Gastroesophageal sphincter (tissue), 4 donors: Measurements from ENCODE around the gene AIFM3. TPM values are rescaled to one million over a fixed set of nuclear protein-coding genes. Genes with fewer than 3 reads are reported as not detected.
"Not testable (repeated sequence)": the region's sequence is repeated elsewhere in the genome, so short reads cannot be mapped to it uniquely, and the experiment has no call there.

Experiments
- ATAC-seq: fragments of 150-250 bp; one replicate; pipeline ENCODE4 v1.9.1; 2016; ENCODE audit warnings: mild to moderate bottlenecking, moderate library complexity
- H3K27ac ChIP-seq, 4 donors: fragments of 200-600 bp; sonication (generic) in 3 of 4; 1 replicate in 3 of 4; 2 replicates in 1 of 4; pipeline ENCODE4 v1.5.1; 2016 to 2019
- H3K27me3 ChIP-seq: fragments of 200-600 bp; sonication (generic); one replicate; pipeline ENCODE4 v1.5.1; 2019
- H3K36me3 ChIP-seq, 2 donors: fragments of 200-600 bp; sonication (generic); one replicate each; pipeline ENCODE4 v1.5.1; 2019; ENCODE audit warnings: control low read depth in 1 of 2
- H3K4me1 ChIP-seq, 3 donors: fragments of 200-600 bp; sonication (generic); 1 replicate in 2 of 3; 2 replicates in 1 of 3; pipeline ENCODE4 v1.5.1; 2016 to 2019; ENCODE audit warnings: control low read depth in 2 of 3
- H3K4me3 ChIP-seq, 2 donors: fragments of 200-600 bp; sonication (generic); one replicate each; pipeline ENCODE4 v1.5.1; 2019; ENCODE audit warnings: mild to moderate bottlenecking in 1 of 2, moderate library complexity in 1 of 2
- H3K9me3 ChIP-seq, 3 donors: fragments of 200-600 bp; sonication (generic); one replicate each; pipeline ENCODE4 v1.5.1; 2017 to 2019; ENCODE audit warnings: control low read depth in 2 of 3
- EP300 ChIP-seq: sonication (generic); formaldehyde crosslinking; IDR thresholded peaks from one replicate; pipeline ENCODE4 v1.6.1; 2017; ENCODE audit warnings: antibody characterized with exemption, mild to moderate bottlenecking
- POLR2A ChIP-seq, 2 donors: fragments of 450-650 bp; IDR thresholded peaks; one replicate each; pipeline ENCODE4 v1.6.1; 2017; ENCODE audit warnings: antibody characterized with exemption in 2 of 2, mild to moderate bottlenecking in 2 of 2, moderate library complexity in 1 of 2
- POLR2AphosphoS5 ChIP-seq: sonication (generic); formaldehyde crosslinking; IDR thresholded peaks from one replicate; pipeline ENCODE4 v1.6.1; 2017; ENCODE audit warnings: antibody characterized with exemption
- whole genome bisulfite sequencing, 2 donors: methylation state at CpG; one replicate each; pipeline ENCODE4 v1.1.5; 2018; ENCODE audit warnings: low coverage in 1 of 2; 5-methylcytosine and 5-hydroxymethylcytosine counted together
- total RNA-seq, 4 donors: library from RNA; depleted of rRNA; stranded (reverse); fragments of >200 nt; gene quantifications; one replicate each; pipeline ENCODE4 v1.1.0, GENCODE V29; 2016
- TF ChIP-seq, protein P1 (sequence below), 4 experiments: fragments of 200-600 bp in 2 of 4; fragments of 450-650 bp in 2 of 4; sonication (generic) in 1 of 4; IDR thresholded peaks; one replicate each; pipeline ENCODE4 v1.5.1; 2017 to 2019; ENCODE audit warnings: antibody characterized with exemption in 4 of 4, mild to moderate bottlenecking in 2 of 4, moderate library complexity in 2 of 4

The AIFM3 gene
- total RNA-seq, 4 donors from 2014 or later: 0.27 to 3.2 (median 2.0) TPM; not detected in 1

DNA sequence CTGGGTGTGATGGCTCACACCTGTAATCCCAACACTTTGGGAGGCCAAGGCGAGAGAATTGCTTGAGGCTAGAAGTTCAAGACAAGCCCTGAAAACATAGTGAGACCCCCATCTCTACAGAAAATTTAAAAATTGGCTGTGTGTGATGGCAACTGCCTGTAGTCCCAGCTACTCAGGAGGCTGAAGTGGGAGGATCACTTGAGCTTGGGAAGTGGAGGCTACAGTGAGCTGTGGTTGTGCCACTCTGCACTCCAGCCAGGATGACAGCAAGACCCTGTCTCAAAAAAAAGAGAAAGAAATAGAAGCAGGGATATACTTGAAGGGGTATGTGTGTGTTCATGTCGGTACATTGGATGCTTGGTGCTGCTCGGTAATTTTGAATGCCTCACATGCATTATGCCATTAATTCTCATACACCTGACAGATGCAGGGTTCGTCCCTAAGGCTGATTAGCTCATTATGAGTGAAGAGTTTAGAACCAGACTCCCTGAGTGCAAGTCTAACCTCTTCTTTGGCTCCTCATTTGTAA, 35.9 kb upstream of the AIFM3 start:
- no peak overlapping the region for H3K27ac ChIP-seq
- peaks cover 0 to 63% (median 9%) of the 10 kb centered on the region in 3 donors for H3K4me1 ChIP-seq
- H3K36me3 ChIP-seq: peaks cover 0 to 27% of the 10 kb centered on the region in 2 donors
- WGBS, 2 donors: 57 to 77% methylated on average over 2 to 4 of the region's 4 CpGs
- TF ChIP-seq, protein P1, sequence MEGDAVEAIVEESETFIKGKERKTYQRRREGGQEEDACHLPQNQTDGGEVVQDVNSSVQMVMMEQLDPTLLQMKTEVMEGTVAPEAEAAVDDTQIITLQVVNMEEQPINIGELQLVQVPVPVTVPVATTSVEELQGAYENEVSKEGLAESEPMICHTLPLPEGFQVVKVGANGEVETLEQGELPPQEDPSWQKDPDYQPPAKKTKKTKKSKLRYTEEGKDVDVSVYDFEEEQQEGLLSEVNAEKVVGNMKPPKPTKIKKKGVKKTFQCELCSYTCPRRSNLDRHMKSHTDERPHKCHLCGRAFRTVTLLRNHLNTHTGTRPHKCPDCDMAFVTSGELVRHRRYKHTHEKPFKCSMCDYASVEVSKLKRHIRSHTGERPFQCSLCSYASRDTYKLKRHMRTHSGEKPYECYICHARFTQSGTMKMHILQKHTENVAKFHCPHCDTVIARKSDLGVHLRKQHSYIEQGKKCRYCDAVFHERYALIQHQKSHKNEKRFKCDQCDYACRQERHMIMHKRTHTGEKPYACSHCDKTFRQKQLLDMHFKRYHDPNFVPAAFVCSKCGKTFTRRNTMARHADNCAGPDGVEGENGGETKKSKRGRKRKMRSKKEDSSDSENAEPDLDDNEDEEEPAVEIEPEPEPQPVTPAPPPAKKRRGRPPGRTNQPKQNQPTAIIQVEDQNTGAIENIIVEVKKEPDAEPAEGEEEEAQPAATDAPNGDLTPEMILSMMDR (IDR thresholded peaks at IDR 0.05): no peak
- TF ChIP-seq POLR2AphosphoS5 (no peak), EP300 (no peak), POLR2A (IDR thresholded peaks at IDR 0.05) (no peak)
- H3K27me3 ChIP-seq: no peaks in the 10 kb centered on the region
- H3K4me3 ChIP-seq: no peak overlapping the region
- ATAC-seq: no peak
- H3K9me3 ChIP-seq: no peaks in the 10 kb centered on the region

DNA sequence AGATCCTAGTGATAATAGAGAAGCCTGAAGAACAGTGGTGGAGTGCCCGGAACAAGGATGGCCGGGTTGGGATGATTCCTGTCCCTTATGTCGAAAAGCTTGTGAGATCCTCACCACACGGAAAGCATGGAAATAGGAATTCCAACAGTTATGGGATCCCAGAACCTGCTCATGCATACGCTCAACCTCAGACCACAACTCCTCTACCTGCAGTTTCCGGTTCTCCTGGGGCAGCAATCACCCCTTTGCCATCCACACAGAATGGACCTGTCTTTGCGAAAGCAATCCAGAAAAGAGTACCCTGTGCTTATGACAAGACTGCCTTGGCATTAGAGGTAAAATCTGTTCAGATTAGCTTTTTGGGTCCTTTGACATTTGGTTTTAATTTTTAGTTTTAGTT, 33.1 kb upstream of the AIFM3 start:
- Histone ChIP-seq H3K9me3 (no peaks in the 10 kb centered on the region), H3K4me1 (peaks cover 4 to 68% (median 22%) of the 10 kb centered on the region in 3 donors), H3K36me3 (peaks cover 0 to 41% of the 10 kb centered on the region in 2 donors), H3K4me3 (no peak overlapping the region), H3K27me3 (no peaks in the 10 kb centered on the region), H3K27ac (no peak overlapping the region)
- ATAC-seq: no peak
- 83 to 89% methylated on average over 6 to 7 of the region's 7 CpGs for WGBS, 2 donors
- TF ChIP-seq EP300 (no peak), POLR2AphosphoS5 (no peak), POLR2A (IDR thresholded peaks at IDR 0.05) (no peak)
- TF ChIP-seq, protein P1 (IDR thresholded peaks at IDR 0.05): no peak

DNA sequence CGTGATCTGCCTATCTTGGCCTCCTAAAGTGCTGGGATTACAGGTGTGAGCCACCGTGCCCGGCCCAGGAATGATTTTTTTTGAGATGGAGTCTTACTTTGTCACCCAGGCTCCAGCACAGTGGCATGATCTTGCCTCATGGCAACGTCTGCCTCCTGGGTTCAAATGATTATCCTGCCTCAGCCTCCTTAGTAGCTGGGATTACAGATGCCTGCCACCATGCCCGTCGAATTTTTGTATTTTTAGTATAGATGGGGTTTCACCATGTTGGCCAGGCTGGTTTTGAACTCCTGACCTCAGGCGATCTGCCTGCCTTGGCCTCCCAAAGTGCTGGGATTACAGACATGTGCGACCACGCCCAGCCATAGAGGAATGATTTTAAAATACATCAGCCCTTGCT, 32.0 kb upstream of the AIFM3 start:
- 82 to 100% methylated on average over 8 to 9 of the region's 9 CpGs for WGBS, 2 donors
- Histone ChIP-seq H3K36me3 (peaks cover 0 to 41% of the 10 kb centered on the region in 2 donors), H3K4me1 (peaks cover 4 to 73% (median 22%) of the 10 kb centered on the region in 3 donors)
- not testable (repeated sequence) for H3K27me3 ChIP-seq, H3K9me3 ChIP-seq, H3K27ac ChIP-seq, H3K4me3 ChIP-seq, ATAC-seq

DNA sequence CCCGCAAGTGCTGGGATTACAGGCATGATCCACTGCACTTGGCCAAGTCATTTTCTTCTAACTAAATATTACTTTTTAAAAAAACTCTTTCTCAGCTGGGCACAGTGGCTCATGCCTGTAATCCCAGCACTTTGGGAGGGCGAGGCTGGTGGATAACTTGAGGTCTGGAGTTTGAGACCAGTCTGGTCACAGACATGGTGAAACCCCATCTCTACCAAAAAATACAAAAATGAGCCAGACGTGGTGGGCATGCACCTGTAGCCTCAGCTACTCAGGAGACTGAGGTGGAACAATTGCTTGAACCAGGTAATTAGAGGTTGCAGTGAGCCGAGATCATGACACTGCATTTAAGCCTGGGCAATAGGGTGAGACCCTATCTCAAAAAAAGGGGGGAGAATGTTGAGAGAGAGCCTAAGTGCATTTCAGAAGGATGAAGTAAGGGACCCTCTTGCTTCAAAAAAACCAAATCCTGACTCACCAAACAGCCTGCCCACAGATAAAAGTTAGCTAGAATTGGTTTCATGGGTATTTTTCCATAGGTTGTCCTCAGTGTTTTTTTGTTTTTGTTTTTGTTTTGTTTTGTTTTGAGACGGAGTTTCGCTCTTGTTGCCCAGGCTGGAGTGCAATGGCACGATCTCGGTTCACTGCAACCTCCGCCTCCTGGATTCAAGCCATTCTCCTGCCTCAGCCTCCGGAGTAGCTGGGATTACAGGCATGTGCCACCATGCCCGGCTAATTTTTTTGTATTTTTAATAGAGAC, 31.1 kb upstream of the AIFM3 start:
- not testable (repeated sequence) for ATAC-seq, H3K27me3 ChIP-seq, H3K9me3 ChIP-seq, H3K27ac ChIP-seq, H3K4me3 ChIP-seq
- H3K4me1 ChIP-seq: peaks cover 4 to 79% (median 22%) of the 10 kb centered on the region in 3 donors
- 65 to 81% methylated on average over 2 to 11 of the region's 11 CpGs for WGBS, 2 donors
- peaks cover 0 to 41% of the 10 kb centered on the region in 2 donors for H3K36me3 ChIP-seq

DNA sequence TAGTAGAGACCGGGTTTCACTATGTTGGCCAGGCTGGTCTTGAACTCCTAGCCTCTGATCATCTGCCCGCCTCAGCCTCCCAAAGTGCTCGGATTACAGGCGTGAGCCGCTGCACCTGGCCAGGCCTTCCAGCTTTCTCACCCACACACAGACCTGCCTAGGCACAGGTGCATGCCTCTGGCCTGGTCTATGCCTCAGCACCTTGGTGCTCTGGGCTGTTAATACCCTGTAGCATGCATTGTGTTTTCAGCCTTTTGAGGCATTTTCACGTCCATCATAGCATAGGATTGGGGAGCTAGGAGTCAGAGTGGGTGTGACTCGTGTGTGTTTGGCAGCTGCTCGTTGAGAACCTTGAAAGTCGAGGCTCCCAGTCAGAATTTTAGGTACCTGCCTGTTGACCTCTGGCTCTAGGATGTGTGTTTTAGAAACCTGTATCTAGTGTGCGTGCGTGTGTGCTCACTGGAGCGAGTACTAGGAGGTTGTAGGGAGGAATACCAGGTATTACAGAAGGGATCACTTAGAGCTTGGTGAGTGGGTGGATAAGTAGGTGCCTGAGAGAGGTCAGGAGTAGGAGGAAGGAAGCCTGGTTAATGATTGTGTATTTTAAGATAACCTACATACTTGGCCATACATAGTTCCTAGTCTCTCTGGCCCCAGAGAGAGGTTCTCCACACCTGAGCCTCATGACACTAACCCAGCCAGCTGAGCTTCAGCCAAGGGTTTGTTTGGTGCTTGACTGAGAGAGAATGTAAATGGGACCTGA, 29.8 kb upstream of the AIFM3 start:
- Histone ChIP-seq H3K36me3 (peaks cover 0 to 41% of the 10 kb centered on the region in 2 donors), H3K4me1 (peaks cover 4 to 78% (median 20%) of the 10 kb centered on the region in 3 donors), H3K27ac (no peak overlapping the region), H3K27me3 (no peaks in the 10 kb centered on the region), H3K9me3 (no peaks in the 10 kb centered on the region), H3K4me3 (no peak overlapping the region)
- WGBS, 2 donors: 63 to 70% methylated on average over 4 to 6 of the region's 12 CpGs
- no peak for ATAC-seq
- TF ChIP-seq POLR2AphosphoS5: no peak
- TF ChIP-seq, protein P1 (IDR thresholded peaks at IDR 0.05): no peak
- no peak for TF ChIP-seq POLR2A (IDR thresholded peaks at IDR 0.05)
- no peak for TF ChIP-seq EP300
